Measurements from ENCODE around the gene AFF3.

Gene AFF3

DNA sequence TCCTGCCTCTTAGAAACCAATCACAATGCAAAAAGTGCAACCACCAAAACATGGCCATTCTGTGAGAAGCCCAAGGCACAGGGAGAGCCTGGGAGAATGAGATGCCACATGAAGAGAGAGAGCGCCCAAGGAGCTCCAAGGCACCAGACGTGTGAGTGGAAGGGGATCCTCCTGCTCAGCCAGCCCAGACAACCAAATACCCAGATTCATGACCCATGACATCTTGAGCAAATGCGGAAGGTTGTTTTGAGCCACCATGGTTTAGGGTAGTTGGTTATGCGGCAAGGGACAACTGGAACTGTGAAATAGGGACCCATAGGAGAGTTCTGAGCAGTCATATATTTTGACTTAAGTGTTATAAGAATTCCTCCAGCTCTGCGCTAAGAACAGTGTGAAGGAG, 7.0 kb downstream of the AFF3 start:
- TF ChIP-seq, protein P1, sequence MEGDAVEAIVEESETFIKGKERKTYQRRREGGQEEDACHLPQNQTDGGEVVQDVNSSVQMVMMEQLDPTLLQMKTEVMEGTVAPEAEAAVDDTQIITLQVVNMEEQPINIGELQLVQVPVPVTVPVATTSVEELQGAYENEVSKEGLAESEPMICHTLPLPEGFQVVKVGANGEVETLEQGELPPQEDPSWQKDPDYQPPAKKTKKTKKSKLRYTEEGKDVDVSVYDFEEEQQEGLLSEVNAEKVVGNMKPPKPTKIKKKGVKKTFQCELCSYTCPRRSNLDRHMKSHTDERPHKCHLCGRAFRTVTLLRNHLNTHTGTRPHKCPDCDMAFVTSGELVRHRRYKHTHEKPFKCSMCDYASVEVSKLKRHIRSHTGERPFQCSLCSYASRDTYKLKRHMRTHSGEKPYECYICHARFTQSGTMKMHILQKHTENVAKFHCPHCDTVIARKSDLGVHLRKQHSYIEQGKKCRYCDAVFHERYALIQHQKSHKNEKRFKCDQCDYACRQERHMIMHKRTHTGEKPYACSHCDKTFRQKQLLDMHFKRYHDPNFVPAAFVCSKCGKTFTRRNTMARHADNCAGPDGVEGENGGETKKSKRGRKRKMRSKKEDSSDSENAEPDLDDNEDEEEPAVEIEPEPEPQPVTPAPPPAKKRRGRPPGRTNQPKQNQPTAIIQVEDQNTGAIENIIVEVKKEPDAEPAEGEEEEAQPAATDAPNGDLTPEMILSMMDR (conservative IDR thresholded peaks at IDR 0.05): no peak
- H3K27ac ChIP-seq: no peak overlapping the region

DNA sequence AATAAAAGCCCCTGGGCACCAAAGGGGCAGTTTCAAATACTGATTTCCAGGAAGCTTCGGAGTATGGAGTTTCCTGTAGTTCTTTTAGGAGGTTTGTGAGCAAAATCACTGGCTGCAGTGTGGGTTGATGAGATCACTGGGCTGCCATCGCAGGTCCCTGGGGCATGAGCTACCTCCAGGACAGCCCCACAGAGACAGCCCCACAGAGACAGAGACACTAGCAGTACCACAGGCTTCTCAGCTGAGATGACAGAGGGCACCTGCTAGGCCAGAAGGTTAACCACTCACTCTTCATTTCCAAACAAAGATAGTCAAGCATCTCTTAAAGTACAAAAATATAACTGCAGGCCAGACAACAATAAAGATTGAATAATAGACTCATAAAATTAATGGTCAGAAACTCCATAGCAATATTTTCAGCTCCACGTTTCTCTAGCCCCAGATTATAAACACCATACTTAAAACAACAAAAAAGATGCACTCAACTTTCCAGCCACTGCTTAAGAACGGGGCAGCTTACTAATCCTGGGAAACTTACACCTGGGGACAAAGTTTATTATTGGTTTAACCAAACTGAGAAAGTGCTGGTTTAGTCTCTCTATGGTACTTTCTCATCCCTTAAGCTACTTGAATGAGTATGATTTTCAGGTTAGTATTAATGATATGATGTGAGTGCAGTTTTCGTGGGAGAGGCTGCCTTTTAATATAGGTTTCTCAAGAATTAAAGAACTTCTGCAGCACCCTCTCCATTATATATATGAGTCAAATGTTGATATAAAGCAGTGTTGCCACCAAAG, 11.6 kb downstream of the AFF3 start:
- H3K27ac ChIP-seq: no peak overlapping the region
- TF ChIP-seq, protein P1 (conservative IDR thresholded peaks at IDR 0.05): no peak

DNA sequence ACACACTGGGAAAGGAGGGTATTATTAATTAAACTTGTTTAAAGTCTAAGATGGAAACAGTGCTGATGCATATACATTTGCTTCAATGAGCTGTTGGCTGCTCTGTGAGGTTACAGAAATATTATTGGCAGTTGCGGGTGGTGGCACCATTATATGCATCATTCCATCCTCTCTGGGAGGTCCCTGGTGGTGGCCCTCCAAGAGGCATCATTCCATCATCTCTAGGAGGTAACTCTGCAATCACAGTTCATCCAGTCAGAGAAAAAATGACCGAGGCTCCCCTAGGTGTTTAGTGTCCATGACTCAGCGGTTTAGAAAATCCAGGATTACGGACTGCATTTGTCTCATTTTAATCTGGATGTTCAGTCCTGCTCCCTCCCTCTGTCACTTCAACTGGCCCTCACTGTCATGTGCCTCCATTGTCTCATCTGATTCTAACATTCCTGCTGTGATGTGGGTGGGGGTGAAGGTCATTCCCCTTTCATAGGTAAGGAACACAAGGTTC, 15.4 kb downstream of the AFF3 start:
- TF ChIP-seq, protein P1 (conservative IDR thresholded peaks at IDR 0.05): no peak
- H3K27ac ChIP-seq: no peak overlapping the region

DNA sequence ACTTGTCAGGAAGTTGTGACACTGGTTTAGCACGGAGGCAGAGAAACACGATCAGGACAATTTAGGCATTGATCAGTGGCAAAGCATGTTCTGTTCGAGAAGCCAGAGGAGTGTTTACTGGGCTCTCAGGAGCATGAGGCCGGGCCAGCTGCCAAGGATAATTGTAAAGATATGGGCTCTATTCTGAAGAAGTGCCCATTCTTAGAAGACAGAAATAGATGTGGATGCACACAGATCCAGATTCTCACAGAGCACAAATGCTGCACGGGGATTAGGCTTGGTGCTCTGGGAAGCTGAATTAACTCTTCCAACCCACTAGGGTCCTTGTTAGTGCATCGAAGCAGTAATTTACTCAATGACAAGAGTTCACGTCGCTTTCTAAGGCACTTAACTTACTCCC, 16.2 kb downstream of the AFF3 start:
- TF ChIP-seq, protein P1 (conservative IDR thresholded peaks at IDR 0.05): no peak
- H3K27ac ChIP-seq: peak overlapping the region; percentile 43; the same call in 1 of the 2 replicates

DNA sequence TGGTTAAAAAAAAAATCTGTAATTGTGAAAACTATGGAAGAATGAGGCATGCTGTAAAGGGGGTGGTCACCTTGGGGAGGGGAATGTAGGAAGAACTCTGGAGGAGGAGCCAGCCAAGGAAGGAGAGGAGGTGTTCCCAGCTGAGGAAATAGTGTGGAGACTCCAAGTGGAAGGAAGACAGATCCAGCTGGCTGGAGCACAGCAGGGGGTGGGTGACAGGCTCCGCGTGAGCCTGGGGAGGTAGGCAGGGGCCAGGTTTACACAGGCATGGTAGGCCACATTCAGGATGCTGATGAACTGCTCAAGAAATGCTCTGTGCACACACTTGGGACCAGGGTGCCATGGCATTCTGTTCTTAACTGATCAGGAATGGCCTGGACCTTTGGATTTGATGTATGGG, 16.8 kb downstream of the AFF3 start:
- peak overlapping the region; percentile 43; the same call in 1 of the 2 replicates for H3K27ac ChIP-seq
- TF ChIP-seq, protein P1 (conservative IDR thresholded peaks at IDR 0.05): no peak

DNA sequence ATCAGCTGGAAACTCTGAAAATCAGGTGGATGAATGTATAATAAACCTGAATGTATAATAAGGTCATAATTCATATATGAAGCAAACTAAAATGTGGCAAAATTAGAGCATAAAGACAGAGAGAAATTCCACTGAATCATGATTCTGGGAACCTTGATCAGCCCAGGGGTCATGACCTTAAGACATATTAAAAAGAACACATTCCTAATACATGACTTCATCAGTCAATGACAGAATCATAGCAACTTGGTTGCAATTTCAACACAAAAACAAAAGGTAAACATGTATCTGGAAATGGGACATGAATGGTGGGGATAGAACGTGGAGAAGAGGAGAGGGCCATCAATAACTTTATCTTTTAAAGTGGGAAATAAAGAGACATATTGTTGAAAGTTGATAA, 17.6 kb downstream of the AFF3 start:
- no peak overlapping the region for H3K27ac ChIP-seq
- TF ChIP-seq, protein P1 (conservative IDR thresholded peaks at IDR 0.05): no peak

DNA sequence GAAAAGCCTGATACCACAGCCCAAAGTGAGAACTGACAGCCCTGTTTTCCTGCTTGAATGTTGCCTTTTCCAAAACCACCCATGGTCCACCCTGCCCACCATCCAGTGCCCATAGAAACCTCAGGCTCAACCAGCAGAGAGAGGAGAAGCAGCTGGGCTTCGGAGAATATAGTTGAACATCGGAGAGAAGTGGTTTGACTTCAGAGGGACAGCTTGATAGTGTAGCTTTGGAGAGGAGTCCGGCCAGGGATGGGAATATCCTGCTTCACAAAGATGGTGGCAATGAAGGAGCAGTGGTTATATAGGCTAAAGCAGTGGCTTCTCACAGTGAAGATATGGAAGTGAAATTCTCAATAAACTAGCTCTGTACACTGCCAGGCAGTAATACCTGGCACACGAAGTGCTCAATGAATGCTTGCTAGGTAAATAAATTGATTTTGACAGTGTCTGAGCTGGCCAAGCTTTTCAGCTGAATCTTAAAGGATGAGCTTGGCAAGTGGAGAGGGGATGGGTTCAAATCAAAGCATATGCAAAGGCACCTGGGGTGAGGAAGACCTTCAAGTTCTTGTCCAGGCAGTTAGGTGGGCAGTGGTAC, 21.2 kb downstream of the AFF3 start:
- H3K27ac ChIP-seq: no peak overlapping the region
- TF ChIP-seq, protein P1 (conservative IDR thresholded peaks at IDR 0.05): no peak

All from VCaP (cell line).